IMR-90 (cell line): ENCODE results near the gene CHRNA5. TPM values are rescaled to one million over a fixed set of nuclear protein-coding genes. Genes with fewer than 3 reads are reported as not detected.

Source experiments
- ATAC-seq: fragments of 200-7000 bp; cut with Tn5 transposase; 2 replicates; pipeline ENCODE4 v1.9.1; 2020; ENCODE audit warnings: low read depth, mild to moderate bottlenecking, moderate library complexity
- BruUV-seq: library from RNA; stranded (reverse); fragments of 400-500 nt; replicated peaks from 2 replicates; lab custom pipeline; 2021; lab: Mats Ljungman, UMichigan
- CTCF ChIA-PET: fragments of 300-600 bp; formaldehyde crosslinking; extraction: SDS; loops from one replicate; lab custom pipeline; 2021; ENCODE audit warnings: antibody characterized with exemption; lab: Yijun Ruan, JAX
- POLR2A ChIA-PET: fragments of 300-600 bp; sonication (Branson Sonifier 250); formaldehyde crosslinking; loops from one replicate; lab custom pipeline; 2022; ENCODE audit warnings: antibody characterized with exemption; ENCODE audit not compliant: unreplicated experiment; lab: Charles Lee
- DNase-seq: peaks from one replicate; pipeline ENCODE4 v3.0.0; 2013
- H2AFZ ChIP-seq: replicated peaks from 2 replicates; pipeline ENCODE3; 2013; ENCODE audit warnings: low read length, mild to moderate bottlenecking; ENCODE audit not compliant: poor library complexity
- H2AK5ac ChIP-seq: 2 replicates; pipeline ENCODE4 v1.6.1; 2013; ENCODE audit warnings: low read depth, low read length, inconsistent platforms
- H2AK9ac ChIP-seq: replicated peaks from 2 replicates; pipeline ENCODE3; 2013; ENCODE audit warnings: mild to moderate bottlenecking, low read depth, low read length, moderate library complexity; ENCODE audit not compliant: poor library complexity
- H2BK120ac ChIP-seq: 2 replicates; pipeline ENCODE4 v1.6.1; 2013; ENCODE audit warnings: low read depth, low read length, inconsistent platforms
- H2BK15ac ChIP-seq: 3 replicates; pipeline ENCODE4 v1.6.1; 2013; ENCODE audit warnings: low read depth, low read length, inconsistent platforms
- H2BK20ac ChIP-seq: 2 replicates; pipeline ENCODE4 v1.6.1; 2013; ENCODE audit warnings: low read depth, mild to moderate bottlenecking, inconsistent platforms, low read length, moderate library complexity
- H2BK5ac ChIP-seq: 2 replicates; pipeline ENCODE4 v1.6.1; 2013; ENCODE audit warnings: mild to moderate bottlenecking, low read depth, low read length, inconsistent platforms; ENCODE audit not compliant: poor library complexity, severe bottlenecking
- H3K14ac ChIP-seq: replicated peaks from 2 replicates; pipeline ENCODE4 v1.6.1; 2013; ENCODE audit warnings: low read depth, low read length, inconsistent platforms
- H3K18ac ChIP-seq: 2 replicates; pipeline ENCODE4 v1.6.1; 2013; ENCODE audit warnings: low read depth, low read length, control low read depth
- H3K23ac ChIP-seq: 2 replicates; pipeline ENCODE4 v1.6.1; 2013; ENCODE audit warnings: low read depth, low read length, inconsistent platforms
- H3K27ac ChIP-seq: 2 replicates; pipeline ENCODE4 v1.5.1; 2013; ENCODE audit warnings: mild to moderate bottlenecking, control low read depth, low read length; ENCODE audit not compliant: insufficient read depth
- H3K27me3 ChIP-seq: 2 replicates; pipeline ENCODE4 v1.6.1; 2013; ENCODE audit warnings: low read length; ENCODE audit not compliant: control insufficient read depth, insufficient read depth
- H3K36me3 ChIP-seq: 2 replicates; pipeline ENCODE4 v1.6.1; 2013; ENCODE audit warnings: low read length, mixed read lengths; ENCODE audit not compliant: control insufficient read depth, insufficient read depth
- H3K4ac ChIP-seq: 2 replicates; pipeline ENCODE4 v1.6.1; 2013; ENCODE audit warnings: low read depth, low read length, inconsistent platforms
- H3K4me1 ChIP-seq: 2 replicates; pipeline ENCODE4 v1.6.1; 2013; ENCODE audit warnings: low read length, mixed read lengths; ENCODE audit not compliant: control insufficient read depth, insufficient read depth
- H3K4me2 ChIP-seq: 2 replicates; pipeline ENCODE4 v1.6.1; 2013; ENCODE audit warnings: low read depth, mild to moderate bottlenecking, control low read depth, low read length, moderate library complexity
- H3K4me3 ChIP-seq: 2 replicates; pipeline ENCODE4 v1.5.1; 2013; ENCODE audit warnings: low read depth, mild to moderate bottlenecking, control low read depth, low read length, moderate library complexity; ENCODE audit not compliant: insufficient read depth
- H3K56ac ChIP-seq: 2 replicates; pipeline ENCODE4 v1.6.1; 2013; ENCODE audit warnings: low read length, inconsistent platforms; ENCODE audit not compliant: insufficient read depth; ENCODE audit errors: extremely low read depth
- H3K79me1 ChIP-seq, 2 experiments: 2 replicates each; pipeline ENCODE4 v1.6.1; 2013; ENCODE audit warnings: low read length in 2 of 2, inconsistent platforms in 1 of 2, low read depth in 1 of 2
- H3K9ac ChIP-seq: 2 replicates; pipeline ENCODE4 v1.6.1; 2013; ENCODE audit warnings: low read depth, low read length, control low read depth
- H3K9me1 ChIP-seq: 2 replicates; pipeline ENCODE4 v1.6.1; 2013; ENCODE audit warnings: low read length, inconsistent platforms; ENCODE audit not compliant: insufficient read depth
- H3K9me3 ChIP-seq: 2 replicates; pipeline ENCODE4 v1.6.1; 2013; ENCODE audit warnings: low read length; ENCODE audit not compliant: control insufficient read depth, insufficient read depth
- H4K20me1 ChIP-seq: 2 replicates; pipeline ENCODE4 v1.6.1; 2013; ENCODE audit warnings: low read length, inconsistent platforms; ENCODE audit not compliant: insufficient read depth
- H4K5ac ChIP-seq: 2 replicates; pipeline ENCODE4 v1.6.1; 2013; ENCODE audit warnings: mild to moderate bottlenecking, low read depth, low read length, control low read depth
- H4K8ac ChIP-seq, 2 experiments: 2 replicates each; pipeline ENCODE4 v1.6.1; 2013; ENCODE audit warnings: low read depth in 2 of 2, low read length in 2 of 2, control low read depth in 1 of 2, inconsistent platforms in 1 of 2
- H4K91ac ChIP-seq: 2 replicates; pipeline ENCODE4 v1.6.1; 2013; ENCODE audit warnings: low read depth, low read length, inconsistent platforms; ENCODE audit not compliant: insufficient read depth
- BHLHE40 ChIP-seq: fragments of 150-350 bp; IDR thresholded peaks from 2 replicates; pipeline ENCODE4 v1.6.1; 2016; ENCODE audit warnings: mild to moderate bottlenecking, low read depth, low read length
- CEBPB ChIP-seq: IDR thresholded peaks from 2 replicates; pipeline ENCODE4 v1.6.1; 2012; ENCODE audit warnings: low read depth, low read length, improper control_type of control experiment
- CHD1 ChIP-seq: IDR thresholded peaks from 2 replicates; pipeline ENCODE4 v1.6.1; 2012; ENCODE audit warnings: low read depth, low read length, improper control_type of control experiment
- CTCF ChIP-seq: conservative IDR thresholded peaks from 2 replicates; pipeline ENCODE4 v1.5.1; 2012; ENCODE audit warnings: mild to moderate bottlenecking, low read depth, low read length, improper control_type of control experiment
- FOS ChIP-seq: fragments of 150-350 bp; IDR thresholded peaks from 2 replicates; pipeline ENCODE4 v1.6.1; 2016; ENCODE audit warnings: low read depth, low read length
- MAFK ChIP-seq: IDR thresholded peaks from 2 replicates; pipeline ENCODE4 v1.6.1; 2012; ENCODE audit warnings: low read depth, low read length, improper control_type of control experiment
- MAZ ChIP-seq: IDR thresholded peaks from 2 replicates; pipeline ENCODE4 v1.6.1; 2012; ENCODE audit warnings: low read depth, mild to moderate bottlenecking, low read length, improper control_type of control experiment, moderate library complexity, borderline replicate concordance
- MXI1 ChIP-seq: IDR thresholded peaks from 2 replicates; pipeline ENCODE4 v1.6.1; 2012; ENCODE audit warnings: low read depth, mild to moderate bottlenecking, low read length, moderate library complexity, borderline replicate concordance
- NFE2L2 ChIP-seq: fragments of 150-350 bp; IDR thresholded peaks from 2 replicates; pipeline ENCODE4 v1.6.1; 2016; ENCODE audit warnings: low read depth, mild to moderate bottlenecking, low read length
- POLR2A ChIP-seq: IDR thresholded peaks from 2 replicates; pipeline ENCODE4 v1.6.1; 2012; ENCODE audit warnings: mild to moderate bottlenecking, low read depth, low read length
- RAD21 ChIP-seq: IDR thresholded peaks from 2 replicates; pipeline ENCODE4 v1.6.1; 2012; ENCODE audit warnings: low read length, improper control_type of control experiment
- RCOR1 ChIP-seq: IDR thresholded peaks from 2 replicates; pipeline ENCODE4 v1.6.1; 2012; ENCODE audit warnings: mild to moderate bottlenecking, low read length, improper control_type of control experiment; ENCODE audit not compliant: insufficient replicate concordance
- RFX5 ChIP-seq: IDR thresholded peaks from 2 replicates; pipeline ENCODE4 v1.8.0; 2012; ENCODE audit warnings: low read depth, mild to moderate bottlenecking, low read length, moderate library complexity
- SMC3 ChIP-seq: fragments of 150-350 bp; IDR thresholded peaks from 2 replicates; pipeline ENCODE4 v1.6.1; 2016; ENCODE audit warnings: low read depth, mild to moderate bottlenecking, antibody characterized with exemption, low read length, moderate library complexity
- USF2 ChIP-seq: fragments of 150-350 bp; IDR thresholded peaks from 2 replicates; pipeline ENCODE4 v1.6.1; 2017; ENCODE audit warnings: mild to moderate bottlenecking, antibody characterized with exemption, low read length, low read depth
- WGBS, 2 experiments: methylation state at CpG; one replicate each; pipeline versions ENCODE4 v1.1.5 to v1.1.7; 2013; ENCODE audit warnings: missing lambda C conversion rate in 2 of 2; ENCODE audit not compliant: insufficient read length in 1 of 2; ENCODE audit errors: extremely low coverage in 2 of 2; 5-methylcytosine and 5-hydroxymethylcytosine counted together
- dilution Hi-C: fragments of 300-500 bp; cut with HindIII; formaldehyde crosslinking; loops from one replicate; pipeline ENCODE4 v1.14.3; 2018; ENCODE audit warnings: low sequenced_read_pairs; ENCODE audit not compliant: unreplicated experiment
- in situ Hi-C: fragments of 300-500 bp; cut with MboI; formaldehyde crosslinking; loops from 3 replicates; pipeline ENCODE4 v1.14.3; 2019; ENCODE audit warnings: low sequenced_read_pairs, inconsistent platforms, mixed read lengths
- intact Hi-C: fragments of 100-400 bp; cut with micrococcal nuclease; formaldehyde crosslinking; loops from 2 replicates; pipeline ENCODE4 v1.10.0; 2022
- polyA plus RNA-seq, 3 experiments: library from polyadenylated mRNA; depleted of rRNA; stranded (reverse); fragments of >200 nt; gene quantifications; 2 replicates each; pipeline ENCODE4 v1.2.3, GENCODE V29; 2012; ENCODE audit warnings: low replicate concordance in 1 of 3
- total RNA-seq: library from RNA; depleted of rRNA; stranded (reverse); fragments of >200 nt; gene quantifications from 2 replicates; pipeline ENCODE4 v1.2.3, GENCODE V29; 2012
- TF ChIP-seq, protein P1 (sequence below): fragments of 150-350 bp; IDR thresholded peaks from 2 replicates; pipeline ENCODE4 v1.6.1; 2016; ENCODE audit warnings: low read depth, mild to moderate bottlenecking, low read length, moderate library complexity, borderline replicate concordance

CHRNA5 gene
- total and polyA plus RNA-seq, 2 of the 4 experiments (the other 2 are of a cell fraction): 0.54 to 0.94 TPM

- Histone ChIP-seq H3K27ac (no peak overlapping the region), H2BK20ac (no peak overlapping the region), H4K91ac (no peak overlapping the region), H3K9me3 (no peaks in the 10 kb centered on the region), H3K36me3 (no peaks in the 10 kb centered on the region), H3K27me3 (peaks cover 4% of the 10 kb centered on the region; the same call in 1 of the 2 replicates), H3K56ac (no peak overlapping the region), H3K9me1 (no peaks in the 10 kb centered on the region), H3K18ac (no peak overlapping the region), H3K4ac (no peak overlapping the region), H2AK5ac (no peak overlapping the region), H4K20me1 (no peaks in the 10 kb centered on the region), H3K9ac (no peak overlapping the region), H2AK9ac (no peak overlapping the region), H3K4me2 (no peak overlapping the region), H2BK120ac (no peak overlapping the region), H3K79me1 (no peaks in the 10 kb centered on the region), H2AFZ (no peak overlapping the region), H3K4me3 (no peak overlapping the region), H3K4me1 (no peaks in the 10 kb centered on the region), H4K8ac (no peak overlapping the region), H3K14ac (no peak overlapping the region), H3K23ac (no peak overlapping the region), H2BK5ac (no peak overlapping the region), H4K5ac (no peak overlapping the region), H2BK15ac (no peak overlapping the region)
- ATAC-seq (no peak), DNase-seq (no peak)
- dilution Hi-C loops: no loop called here
- ChIA-PET CTCF (interaction anchor here (0.7 kb wide), 1 partner anchor 147 kb away, joined by 5 read pairs; no protein-coding TSS in a partner anchor), POLR2A (no interaction called here)
- in situ Hi-C loops: no loop called here
- BruUV-seq: no TSS peak
- no CpG with 5 or more reads among the region's 4 CpGs for WGBS, 2 experiments
- TF ChIP-seq CTCF: no peak
- no peak for TF ChIP-seq MAFK
- no peak for TF ChIP-seq MXI1
- no peak for TF ChIP-seq NFE2L2
- no peak for TF ChIP-seq FOS
- TF ChIP-seq RAD21: no peak
- TF ChIP-seq USF2: no peak
- TF ChIP-seq BHLHE40: no peak
- no peak for TF ChIP-seq CEBPB
- TF ChIP-seq CHD1: no peak
- no peak for TF ChIP-seq MAZ
- TF ChIP-seq RFX5: no peak
- no peak for TF ChIP-seq RCOR1
- TF ChIP-seq, protein P1, sequence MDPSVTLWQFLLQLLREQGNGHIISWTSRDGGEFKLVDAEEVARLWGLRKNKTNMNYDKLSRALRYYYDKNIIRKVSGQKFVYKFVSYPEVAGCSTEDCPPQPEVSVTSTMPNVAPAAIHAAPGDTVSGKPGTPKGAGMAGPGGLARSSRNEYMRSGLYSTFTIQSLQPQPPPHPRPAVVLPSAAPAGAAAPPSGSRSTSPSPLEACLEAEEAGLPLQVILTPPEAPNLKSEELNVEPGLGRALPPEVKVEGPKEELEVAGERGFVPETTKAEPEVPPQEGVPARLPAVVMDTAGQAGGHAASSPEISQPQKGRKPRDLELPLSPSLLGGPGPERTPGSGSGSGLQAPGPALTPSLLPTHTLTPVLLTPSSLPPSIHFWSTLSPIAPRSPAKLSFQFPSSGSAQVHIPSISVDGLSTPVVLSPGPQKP: no peak
- no peak for TF ChIP-seq POLR2A
- no peak for TF ChIP-seq SMC3
- intact Hi-C loops: no loop called here
Observed at GRCh38 chr15:78605680-78606079, 40.4 kb downstream of the CHRNA5 start.
